Stomach (tissue), 9 donors: ENCODE results near the gene FAM200A. TPM values are rescaled to one million over a fixed set of nuclear protein-coding genes. Genes with fewer than 3 reads are reported as not detected.
A peak's percentile ranks its signal among the peaks of the same experiment; 100 is the strongest.

ENCODE experiments used
- DNase-seq, 2 donors: peaks; one replicate each; pipeline versions ENCODE4 v3.0.0 to v3.0.0-alpha.2; 2013 to 2019
- H3K27ac ChIP-seq, 5 donors: fragments of 200-600 bp in 4 of 5; sonication (generic) in 4 of 5; one replicate each; pipeline ENCODE4 v1.5.1; 2013 to 2019; ENCODE audit warnings: mild to moderate bottlenecking in 1 of 5, moderate library complexity in 1 of 5
- H3K27me3 ChIP-seq, 3 donors: fragments of 200-600 bp; sonication (generic); one replicate each; pipeline ENCODE4 v1.5.1; 2017 to 2019; ENCODE audit warnings: mixed run types in 1 of 3
- H3K36me3 ChIP-seq, 4 donors: fragments of 200-600 bp; sonication (generic); 1 replicate in 3 of 4; 2 replicates in 1 of 4; pipeline ENCODE4 v1.5.1; 2016 to 2019
- H3K4me1 ChIP-seq, 4 donors: fragments of 200-600 bp; sonication (generic); one replicate each; pipeline ENCODE4 v1.5.1; 2016 to 2019
- H3K4me3 ChIP-seq, 4 donors: fragments of 200-600 bp; sonication (generic) in 3 of 4; one replicate each; pipeline ENCODE4 v1.5.1; 2016 to 2019; ENCODE audit warnings: mild to moderate bottlenecking in 1 of 4
- H3K9me3 ChIP-seq, 4 donors: fragments of 200-600 bp; sonication (generic); one replicate each; pipeline ENCODE4 v1.5.1; 2016 to 2019
- CTCF ChIP-seq, 7 experiments: fragments of 450-650 bp in 4 of 7; fragments of 200-600 bp in 3 of 7; sonication (generic) in 3 of 7; IDR thresholded peaks; one replicate each; pipeline ENCODE4 v1.5.1; 2016 to 2019; ENCODE audit warnings: antibody characterized with exemption in 7 of 7, control low read depth in 2 of 7, mild to moderate bottlenecking in 1 of 7
- EP300 ChIP-seq: sonication (generic); formaldehyde crosslinking; IDR thresholded peaks from one replicate; pipeline ENCODE4 v1.6.1; 2017; ENCODE audit warnings: antibody characterized with exemption
- POLR2A ChIP-seq, 4 donors: fragments of 450-650 bp; IDR thresholded peaks; one replicate each; pipeline ENCODE4 v1.6.1; 2016; ENCODE audit warnings: antibody characterized with exemption in 4 of 4, control low read depth in 2 of 4, mild to moderate bottlenecking in 1 of 4, moderate library complexity in 1 of 4
- POLR2AphosphoS5 ChIP-seq, 3 donors: sonication (generic); formaldehyde crosslinking; IDR thresholded peaks; one replicate each; pipeline ENCODE4 v1.6.1; 2016; ENCODE audit warnings: antibody characterized with exemption in 3 of 3
- WGBS, 5 donors: extraction: QIAGEN DNeasy Blood & Tissue Kit in 3 of 5; methylation state at CpG; one replicate each; pipeline versions ENCODE4 v1.1.5 to v1.1.7; 2013 to 2018; 5-methylcytosine and 5-hydroxymethylcytosine counted together
- intact Hi-C: fragments of 100-400 bp; cut with DNase I; formaldehyde crosslinking; loops from one replicate; pipeline ENCODE4 v1.15.1; 2023; ENCODE audit warnings: low total_unique reads
- polyA plus RNA-seq, 3 donors: library from polyadenylated mRNA; stranded (reverse); fragments of 200-250 nt; gene quantifications; one replicate each; pipeline ENCODE4 v1.2.3, GENCODE V29; 2013
- total RNA-seq, 5 donors: library from RNA; depleted of rRNA; stranded (reverse); fragments of >200 nt; gene quantifications; one replicate each; pipeline versions ENCODE4 v1.1.0 to v1.2.3, GENCODE V29; 2014 to 2016
- donor health status: healthy with polysubstance abuse.
- donor health status: Bipolar disorder and iron deficiency.
- donor health status: healthy.

FAM200A gene
- total and polyA plus RNA-seq, 8 donors = 0.45 to 35.9 (median 3.4) TPM

- peaks cover 52 to 84% (median 80%) of the 10 kb centered on the region in 4 donors for H3K36me3 ChIP-seq
- 79 to 93% (median 89%) methylated on average over 10 of the region's 10 CpGs for WGBS, 5 donors
- H3K27me3 ChIP-seq = no peaks in the 10 kb centered on the region
- intact Hi-C loops = no loop called here
- no peak for DNase-seq
- TF ChIP-seq POLR2A (IDR thresholded peaks at IDR 0.05) = no peak
- TF ChIP-seq EP300 = no peak
- no peak for TF ChIP-seq CTCF (IDR thresholded peaks at IDR 0.05)
- TF ChIP-seq POLR2AphosphoS5 (IDR thresholded peaks at IDR 0.05) = no peak
- H3K27ac ChIP-seq = peak overlapping the region in 3 of 5 donors; percentile 41 to 99 (median 46)
- H3K9me3 ChIP-seq = no peaks in the 10 kb centered on the region
- no peak overlapping the region for H3K4me3 ChIP-seq
- peaks cover 11 to 50% (median 37%) of the 10 kb centered on the region in 4 donors for H3K4me1 ChIP-seq
Measured at GRCh38 chr7:99563650-99564049, 11.7 kb upstream of the FAM200A start.

- Histone ChIP-seq H3K27ac (peak overlapping the region in 4 of 5 donors; percentile 41 to 99 (median 62)), H3K27me3 (no peaks in the 10 kb centered on the region), H3K4me1 (peaks cover 11 to 50% (median 37%) of the 10 kb centered on the region in 4 donors), H3K36me3 (peaks cover 47 to 78% (median 75%) of the 10 kb centered on the region in 4 donors), H3K9me3 (no peaks in the 10 kb centered on the region), H3K4me3 (no peak overlapping the region)
- intact Hi-C loops = no loop called here
- DNase-seq = peak in 1 of 2 donors; percentile 67
- 30 to 45% (median 42%) methylated on average over 2 of the region's 2 CpGs for WGBS, 5 donors
- TF ChIP-seq POLR2AphosphoS5 (IDR thresholded peaks at IDR 0.05) (peak in 2 of 3 donors; percentile 48 to 79), CTCF (IDR thresholded peaks at IDR 0.05) (no peak)
Measured at GRCh38 chr7:99562832-99563231, 10.9 kb upstream of the FAM200A start.

- no peaks in the 10 kb centered on the region for H3K27me3 ChIP-seq
- H3K4me1 ChIP-seq = peaks cover 15 to 56% (median 41%) of the 10 kb centered on the region in 4 donors
- peaks cover 47 to 72% (median 70%) of the 10 kb centered on the region in 4 donors for H3K36me3 ChIP-seq
- H3K4me3 ChIP-seq = no peak overlapping the region
- no peak for DNase-seq
- intact Hi-C loops = no loop called here
- WGBS, 5 donors = 76 to 84% (median 82%) methylated on average over 9 of the region's 9 CpGs
- H3K9me3 ChIP-seq = no peaks in the 10 kb centered on the region
- peak overlapping the region in 4 of 5 donors; percentile 41 to 99 (median 62) for H3K27ac ChIP-seq
- TF ChIP-seq POLR2AphosphoS5 (IDR thresholded peaks at IDR 0.05) (no peak), POLR2A (IDR thresholded peaks at IDR 0.05) (no peak), EP300 (no peak), CTCF (IDR thresholded peaks at IDR 0.05) (no peak)
Measured at GRCh38 chr7:99562114-99562784, 10.3 kb upstream of the FAM200A start.

- intact Hi-C loops = no loop called here
- Histone ChIP-seq H3K36me3 (peaks cover 47 to 72% (median 65%) of the 10 kb centered on the region in 4 donors), H3K4me1 (peaks cover 18 to 61% (median 47%) of the 10 kb centered on the region in 4 donors), H3K9me3 (no peaks in the 10 kb centered on the region), H3K27me3 (no peaks in the 10 kb centered on the region), H3K27ac (peak overlapping the region in 1 of 5 donors; percentile 99), H3K4me3 (no peak overlapping the region)
- TF ChIP-seq CTCF (IDR thresholded peaks at IDR 0.05) (no peak), POLR2A (IDR thresholded peaks at IDR 0.05) (no peak), POLR2AphosphoS5 (IDR thresholded peaks at IDR 0.05) (no peak), EP300 (no peak)
- no peak for DNase-seq
- WGBS, 5 donors = 90 to 100% (median 93%) methylated on average over 2 of the region's 2 CpGs
Measured at GRCh38 chr7:99561737-99562051, 9.8 kb upstream of the FAM200A start.
